AG04450 (cell line): Measurements from ENCODE around the gene FAM110D. TPM values are rescaled to one million over a fixed set of nuclear protein-coding genes. Genes with fewer than 3 reads are reported as not detected.

Experiments used
- CTCF ChIA-PET: fragments of 300-600, 350-600 bp; formaldehyde crosslinking; extraction: SDS; loops from one replicate; lab custom pipeline; 2022; ENCODE audit warnings: antibody characterized with exemption, inconsistent platforms; lab: Charles Lee
- POLR2A ChIA-PET: fragments of 350-600 bp; formaldehyde crosslinking; extraction: SDS; loops from one replicate; lab custom pipeline; 2021; ENCODE audit warnings: antibody characterized with exemption, inconsistent platforms; lab: Yijun Ruan, JAX
- DNase-seq: peaks from one replicate; pipeline ENCODE4 v3.0.0-alpha.2; 2011; ENCODE audit warnings: low read depth, low spot score
- H3K27ac ChIP-seq: one replicate; pipeline ENCODE4 v1.5.1; 2012; ENCODE audit warnings: low read depth, low read length, control low read depth
- H3K27me3 ChIP-seq: one replicate; pipeline ENCODE4 v1.6.0; 2012; ENCODE audit warnings: low read length; ENCODE audit not compliant: control insufficient read depth, insufficient read depth
- H3K4me3 ChIP-seq: 2 replicates; pipeline ENCODE4 v1.5.1; 2011; ENCODE audit warnings: mild to moderate bottlenecking, low read depth, low read length, control low read depth
- H3K9me3 ChIP-seq: 2 replicates; pipeline ENCODE4 v1.5.1; 2012; ENCODE audit warnings: low read length; ENCODE audit not compliant: control insufficient read depth, insufficient read depth
- CTCF ChIP-seq: IDR thresholded peaks from 2 replicates; pipeline ENCODE4 v1.5.1; 2011; ENCODE audit warnings: low read depth, low read length, control low read depth, inconsistent platforms
- polyA plus RNA-seq: library from polyadenylated mRNA; depleted of rRNA; stranded (reverse); fragments of >200 nt; gene quantifications from 2 replicates; pipeline ENCODE4 v1.2.3, GENCODE V29; 2011

The FAM110D gene
- polyA plus RNA-seq, 1 experiment = not detected

GRCh38 chr1:26164036-26164860 is 5.4 kb downstream of the FAM110D start:
- ChIA-PET CTCF (interaction anchor here (0.5 to 1.8 kb wide), 9 partner anchors 8 to 158 kb away, joined by 3 to 13 read pairs (median 5); no protein-coding TSS in a partner anchor), POLR2A (no interaction called here)
- Histone ChIP-seq H3K9me3 (no peaks in the 10 kb centered on the region; the same call in 1 of the 2 replicates), H3K27ac (no peak overlapping the region), H3K27me3 (peaks cover 17% of the 10 kb centered on the region), H3K4me3 (peak overlapping the region; percentile 40)
- TF ChIP-seq CTCF = peak; percentile 24
- DNase-seq = no peak

- POLR2A ChIA-PET = no interaction called here
- H3K27me3 ChIP-seq = peaks cover 17% of the 10 kb centered on the region
- no peak for TF ChIP-seq CTCF
- CTCF ChIA-PET = interaction anchor here (0.5 to 1.8 kb wide), 5 partner anchors 9 to 157 kb away, joined by 4 to 12 read pairs (median 5); no protein-coding TSS in a partner anchor
- H3K27ac ChIP-seq = no peak overlapping the region
- H3K9me3 ChIP-seq = no peaks in the 10 kb centered on the region; the same call in 1 of the 2 replicates
- no peak overlapping the region for H3K4me3 ChIP-seq
- DNase-seq = no peak
These were observed 6.3 kb downstream of the FAM110D start for GRCh38 chr1:26164861-26165842.

GRCh38 chr1:26166719-26167281 is 7.9 kb downstream of the FAM110D start:
- peaks cover 14% of the 10 kb centered on the region for H3K27me3 ChIP-seq
- no peaks in the 10 kb centered on the region; the same call in 1 of the 2 replicates for H3K9me3 ChIP-seq
- POLR2A ChIA-PET = no interaction called here
- no peak overlapping the region for H3K27ac ChIP-seq
- TF ChIP-seq CTCF = no peak
- H3K4me3 ChIP-seq = no peak overlapping the region
- no peak for DNase-seq
- CTCF ChIA-PET = interaction anchor here (1.3 kb wide), 1 partner anchor 198 kb away, joined by 3 read pairs; no protein-coding TSS in a partner anchor

GRCh38 chr1:26168410-26169197 is 9.7 kb downstream of the FAM110D start, which contains the start of gene C1orf232:
Gene C1orf232, minus strand, starts transcription at chr1:26168963. Its CDS starts 464 bp downstream, at chr1:26168499.
- Histone ChIP-seq H3K9me3 (no peaks in the 10 kb centered on the region; the same call in 1 of the 2 replicates), H3K4me3 (peak within 1 kb of the TSS; percentile 87), H3K27me3 (peaks cover 9% of the 10 kb centered on the region), H3K27ac (peak within 1 kb of the TSS; percentile 52)
- no peak for DNase-seq
- POLR2A ChIA-PET = no interaction called here
- no peak for TF ChIP-seq CTCF
- CTCF ChIA-PET = interaction anchor here (1.9 to 2.8 kb wide), 3 partner anchors 13 to 153 kb away, joined by 8 to 22 read pairs (median 10); partner anchors contain the start of gene CEP85
